ENCODE measurements around the gene SLC12A7.

Gene SLC12A7

DNA sequence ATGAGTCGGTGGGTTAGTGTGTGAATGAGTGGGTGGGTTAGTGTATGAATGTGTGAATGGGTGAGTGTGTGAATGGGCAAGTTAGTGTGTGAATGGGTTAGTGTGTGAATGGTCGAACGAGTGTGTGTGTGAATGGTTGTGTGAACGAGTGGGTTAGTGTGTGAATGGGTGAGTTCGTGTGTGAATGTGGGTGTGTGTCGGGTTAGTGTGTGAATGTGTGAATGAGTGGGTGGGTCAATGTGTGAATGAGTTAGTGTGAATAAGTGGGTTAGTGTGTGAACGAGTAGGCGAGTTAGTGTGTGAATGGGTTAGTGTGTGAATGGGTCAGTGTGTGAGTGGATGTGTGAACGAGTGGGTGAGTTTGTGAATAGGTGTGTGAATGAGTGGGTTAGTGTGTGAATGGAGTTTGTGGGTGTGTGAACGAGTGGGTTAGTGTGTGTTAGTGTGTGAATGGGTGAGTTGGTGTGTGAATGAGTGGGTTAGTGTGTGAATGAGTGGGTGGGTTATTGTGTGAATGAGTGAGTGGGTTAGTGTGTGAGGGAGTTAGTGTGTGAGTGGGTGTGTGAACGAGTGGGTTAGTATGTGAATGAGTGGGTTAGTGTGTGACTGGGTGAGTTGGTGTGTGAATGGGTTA, 64.4 kb downstream of the SLC12A7 start:
- TF ChIP-seq, protein P1, sequence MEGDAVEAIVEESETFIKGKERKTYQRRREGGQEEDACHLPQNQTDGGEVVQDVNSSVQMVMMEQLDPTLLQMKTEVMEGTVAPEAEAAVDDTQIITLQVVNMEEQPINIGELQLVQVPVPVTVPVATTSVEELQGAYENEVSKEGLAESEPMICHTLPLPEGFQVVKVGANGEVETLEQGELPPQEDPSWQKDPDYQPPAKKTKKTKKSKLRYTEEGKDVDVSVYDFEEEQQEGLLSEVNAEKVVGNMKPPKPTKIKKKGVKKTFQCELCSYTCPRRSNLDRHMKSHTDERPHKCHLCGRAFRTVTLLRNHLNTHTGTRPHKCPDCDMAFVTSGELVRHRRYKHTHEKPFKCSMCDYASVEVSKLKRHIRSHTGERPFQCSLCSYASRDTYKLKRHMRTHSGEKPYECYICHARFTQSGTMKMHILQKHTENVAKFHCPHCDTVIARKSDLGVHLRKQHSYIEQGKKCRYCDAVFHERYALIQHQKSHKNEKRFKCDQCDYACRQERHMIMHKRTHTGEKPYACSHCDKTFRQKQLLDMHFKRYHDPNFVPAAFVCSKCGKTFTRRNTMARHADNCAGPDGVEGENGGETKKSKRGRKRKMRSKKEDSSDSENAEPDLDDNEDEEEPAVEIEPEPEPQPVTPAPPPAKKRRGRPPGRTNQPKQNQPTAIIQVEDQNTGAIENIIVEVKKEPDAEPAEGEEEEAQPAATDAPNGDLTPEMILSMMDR (IDR thresholded peaks at IDR 0.05; ENCODE audit: control insufficient read depth, extremely low read depth, insufficient read depth): no peak
- no peak for DNase-seq (ENCODE audit: low read depth)
- no peak overlapping the region for H3K4me3 ChIP-seq (ENCODE audit: low read depth, low read length)

DNA sequence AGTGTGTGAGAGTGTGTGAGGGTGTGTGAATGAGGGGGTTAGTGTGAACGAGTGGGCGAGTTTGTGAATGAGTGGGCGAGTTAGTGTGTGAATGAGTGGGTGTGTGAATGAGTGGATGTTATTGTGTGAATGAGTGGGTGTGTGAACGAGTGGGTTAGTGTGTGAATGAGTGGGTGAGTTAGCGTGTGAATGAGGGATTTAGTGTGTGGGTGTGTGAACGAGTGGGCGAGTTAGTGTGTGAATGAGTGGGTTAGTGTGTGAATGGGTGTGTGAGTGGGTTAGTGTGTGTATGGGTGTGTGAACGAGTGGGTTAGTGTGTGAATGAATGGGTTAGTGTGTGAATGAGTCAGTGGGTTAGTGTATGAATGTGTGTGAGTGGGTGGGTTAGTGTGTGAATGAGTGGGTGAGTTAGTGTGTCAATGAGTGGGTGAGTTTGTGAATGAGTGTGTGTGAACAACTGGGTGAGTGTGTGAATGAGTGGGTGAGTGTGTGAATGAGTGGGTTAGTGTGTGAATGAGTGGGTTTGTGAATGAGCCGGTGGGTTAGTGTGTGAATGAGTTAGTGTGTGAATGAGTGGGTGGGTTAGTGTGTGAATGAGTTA, 65.8 kb downstream of the SLC12A7 start:
- no peak for DNase-seq (ENCODE audit: low read depth)
- H3K4me3 ChIP-seq (ENCODE audit: low read depth, low read length): no peak overlapping the region
- TF ChIP-seq, protein P1 (IDR thresholded peaks at IDR 0.05; ENCODE audit: control insufficient read depth, extremely low read depth, insufficient read depth): no peak

DNA sequence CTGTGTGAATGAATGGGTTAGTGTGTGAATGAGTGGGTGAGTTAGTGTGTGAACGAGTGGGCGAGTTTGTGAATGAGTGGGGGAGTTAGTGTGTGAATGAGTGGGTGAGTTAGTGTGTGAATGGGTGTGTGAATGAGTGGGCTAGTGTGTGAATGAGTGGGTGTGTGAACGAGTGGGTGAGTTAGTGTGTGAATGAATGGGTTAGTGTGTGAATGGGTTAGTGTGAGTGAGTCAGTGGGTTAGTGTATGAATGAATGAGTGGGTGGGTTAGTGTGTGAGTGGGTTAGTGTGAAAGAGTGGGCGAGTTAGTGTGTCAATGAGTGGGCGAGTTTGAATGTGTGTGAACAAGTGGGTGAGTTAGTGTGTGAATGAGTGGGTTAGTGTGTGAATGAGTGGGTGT, 67.7 kb downstream of the SLC12A7 start:
- no peak for DNase-seq (ENCODE audit: low read depth)
- TF ChIP-seq, protein P1 (IDR thresholded peaks at IDR 0.05; ENCODE audit: control insufficient read depth, extremely low read depth, insufficient read depth): no peak
- H3K4me3 ChIP-seq (ENCODE audit: low read depth, low read length): no peak overlapping the region

DNA sequence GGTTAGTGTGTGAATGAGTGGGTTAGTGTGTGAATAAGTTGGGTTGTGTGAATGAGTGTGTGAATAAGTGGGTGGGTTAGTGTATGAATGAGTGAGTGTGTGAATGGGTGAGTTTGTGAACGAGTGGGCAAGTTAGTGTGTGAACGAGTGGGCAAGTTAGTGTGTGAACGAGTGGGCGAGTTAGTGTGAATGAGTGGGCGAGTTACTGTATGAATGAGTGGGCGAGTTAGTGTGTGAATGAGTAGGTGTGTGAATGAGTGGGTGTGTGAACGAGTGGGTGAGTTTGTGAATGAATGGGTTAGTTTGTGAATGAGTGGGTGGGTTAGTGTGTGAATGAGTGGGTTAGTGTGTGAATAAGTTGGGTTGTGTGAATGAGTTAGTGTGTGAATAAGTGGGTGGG, 68.5 kb downstream of the SLC12A7 start:
- TF ChIP-seq, protein P1 (IDR thresholded peaks at IDR 0.05; ENCODE audit: control insufficient read depth, extremely low read depth, insufficient read depth): no peak
- no peak overlapping the region for H3K4me3 ChIP-seq (ENCODE audit: low read depth, low read length)
- DNase-seq (ENCODE audit: low read depth): no peak

DNA sequence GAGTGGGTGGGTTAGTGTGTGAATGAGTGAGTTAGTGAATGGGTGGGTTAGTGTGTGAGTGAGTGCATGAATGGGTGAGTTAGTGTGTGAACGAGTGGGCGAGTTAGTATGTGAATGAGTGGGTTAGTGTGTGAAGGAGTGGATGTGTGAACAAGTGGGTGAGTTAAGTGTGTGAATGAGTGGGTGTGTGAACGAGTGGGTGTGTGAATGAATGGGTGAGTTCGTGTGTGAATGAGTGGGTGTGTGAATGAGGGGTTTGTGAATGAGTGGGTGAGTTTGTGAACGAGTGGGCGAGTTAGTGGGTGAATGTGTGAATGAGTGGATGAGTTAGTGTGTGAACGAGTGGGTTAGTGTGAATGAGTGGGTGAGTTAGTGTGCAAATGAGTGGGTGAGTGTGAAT, 69.2 kb downstream of the SLC12A7 start:
- no peak for DNase-seq (ENCODE audit: low read depth)
- no peak overlapping the region for H3K4me3 ChIP-seq (ENCODE audit: low read depth, low read length)
- TF ChIP-seq, protein P1 (IDR thresholded peaks at IDR 0.05; ENCODE audit: control insufficient read depth, extremely low read depth, insufficient read depth): no peak

DNA sequence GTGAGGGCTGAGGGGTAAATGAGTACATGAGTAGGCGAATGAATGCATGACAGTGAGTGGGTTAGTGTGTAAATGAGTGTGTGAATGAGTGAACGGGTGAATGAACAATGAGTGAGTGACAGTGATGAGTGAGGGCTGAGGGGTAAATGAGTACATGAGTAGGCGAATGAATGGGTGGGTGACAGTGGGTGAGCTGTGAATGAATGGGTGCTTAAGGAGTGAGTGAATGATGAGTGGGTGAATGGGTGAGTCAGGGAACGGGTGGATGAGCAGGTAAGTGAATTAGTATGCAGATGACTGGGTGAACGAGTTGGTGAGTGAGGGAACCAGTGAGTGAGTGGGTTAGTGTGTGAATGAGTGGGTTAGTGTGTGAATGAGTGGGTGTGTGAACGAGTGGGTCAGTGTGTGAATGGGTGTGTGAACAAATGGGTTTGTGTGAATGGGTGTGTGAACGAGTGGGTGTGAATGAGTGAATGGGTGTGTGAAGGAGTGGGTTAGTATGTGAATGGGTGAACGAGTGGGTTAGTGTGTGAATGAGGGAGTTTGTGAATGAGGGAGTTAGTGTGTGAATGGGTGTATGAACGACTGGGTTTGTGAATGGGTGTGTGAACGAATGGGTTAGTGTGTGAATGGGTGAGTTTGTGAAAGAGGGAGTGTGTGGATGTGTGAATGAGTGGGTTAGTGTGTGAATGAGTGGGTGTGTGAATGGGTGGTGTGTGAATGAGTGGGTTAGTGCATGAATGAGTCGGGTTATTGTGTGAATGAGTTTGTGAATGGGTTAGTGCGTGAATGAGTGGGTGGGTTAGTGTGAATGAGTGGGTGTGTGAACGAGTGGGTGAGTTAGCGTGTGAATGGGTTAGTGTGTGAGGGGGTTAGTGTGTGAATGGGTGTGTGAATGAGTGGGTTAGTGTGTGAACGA, 70.4 kb downstream of the SLC12A7 start:
- DNase-seq (ENCODE audit: low read depth): no peak
- TF ChIP-seq, protein P1 (IDR thresholded peaks at IDR 0.05; ENCODE audit: control insufficient read depth, extremely low read depth, insufficient read depth): no peak
- no peak overlapping the region for H3K4me3 ChIP-seq (ENCODE audit: low read depth, low read length)

All from LNCaP clone FGC (cell line).